ENCODE measurements around the gene INVS.
"Not testable (repeated sequence)": the region's sequence is repeated elsewhere in the genome, so short reads cannot be mapped to it uniquely, and the experiment has no call there.

The INVS gene, protein sequence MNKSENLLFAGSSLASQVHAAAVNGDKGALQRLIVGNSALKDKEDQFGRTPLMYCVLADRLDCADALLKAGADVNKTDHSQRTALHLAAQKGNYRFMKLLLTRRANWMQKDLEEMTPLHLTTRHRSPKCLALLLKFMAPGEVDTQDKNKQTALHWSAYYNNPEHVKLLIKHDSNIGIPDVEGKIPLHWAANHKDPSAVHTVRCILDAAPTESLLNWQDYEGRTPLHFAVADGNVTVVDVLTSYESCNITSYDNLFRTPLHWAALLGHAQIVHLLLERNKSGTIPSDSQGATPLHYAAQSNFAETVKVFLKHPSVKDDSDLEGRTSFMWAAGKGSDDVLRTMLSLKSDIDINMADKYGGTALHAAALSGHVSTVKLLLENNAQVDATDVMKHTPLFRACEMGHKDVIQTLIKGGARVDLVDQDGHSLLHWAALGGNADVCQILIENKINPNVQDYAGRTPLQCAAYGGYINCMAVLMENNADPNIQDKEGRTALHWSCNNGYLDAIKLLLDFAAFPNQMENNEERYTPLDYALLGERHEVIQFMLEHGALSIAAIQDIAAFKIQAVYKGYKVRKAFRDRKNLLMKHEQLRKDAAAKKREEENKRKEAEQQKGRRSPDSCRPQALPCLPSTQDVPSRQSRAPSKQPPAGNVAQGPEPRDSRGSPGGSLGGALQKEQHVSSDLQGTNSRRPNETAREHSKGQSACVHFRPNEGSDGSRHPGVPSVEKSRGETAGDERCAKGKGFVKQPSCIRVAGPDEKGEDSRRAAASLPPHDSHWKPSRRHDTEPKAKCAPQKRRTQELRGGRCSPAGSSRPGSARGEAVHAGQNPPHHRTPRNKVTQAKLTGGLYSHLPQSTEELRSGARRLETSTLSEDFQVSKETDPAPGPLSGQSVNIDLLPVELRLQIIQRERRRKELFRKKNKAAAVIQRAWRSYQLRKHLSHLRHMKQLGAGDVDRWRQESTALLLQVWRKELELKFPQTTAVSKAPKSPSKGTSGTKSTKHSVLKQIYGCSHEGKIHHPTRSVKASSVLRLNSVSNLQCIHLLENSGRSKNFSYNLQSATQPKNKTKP

DNA sequence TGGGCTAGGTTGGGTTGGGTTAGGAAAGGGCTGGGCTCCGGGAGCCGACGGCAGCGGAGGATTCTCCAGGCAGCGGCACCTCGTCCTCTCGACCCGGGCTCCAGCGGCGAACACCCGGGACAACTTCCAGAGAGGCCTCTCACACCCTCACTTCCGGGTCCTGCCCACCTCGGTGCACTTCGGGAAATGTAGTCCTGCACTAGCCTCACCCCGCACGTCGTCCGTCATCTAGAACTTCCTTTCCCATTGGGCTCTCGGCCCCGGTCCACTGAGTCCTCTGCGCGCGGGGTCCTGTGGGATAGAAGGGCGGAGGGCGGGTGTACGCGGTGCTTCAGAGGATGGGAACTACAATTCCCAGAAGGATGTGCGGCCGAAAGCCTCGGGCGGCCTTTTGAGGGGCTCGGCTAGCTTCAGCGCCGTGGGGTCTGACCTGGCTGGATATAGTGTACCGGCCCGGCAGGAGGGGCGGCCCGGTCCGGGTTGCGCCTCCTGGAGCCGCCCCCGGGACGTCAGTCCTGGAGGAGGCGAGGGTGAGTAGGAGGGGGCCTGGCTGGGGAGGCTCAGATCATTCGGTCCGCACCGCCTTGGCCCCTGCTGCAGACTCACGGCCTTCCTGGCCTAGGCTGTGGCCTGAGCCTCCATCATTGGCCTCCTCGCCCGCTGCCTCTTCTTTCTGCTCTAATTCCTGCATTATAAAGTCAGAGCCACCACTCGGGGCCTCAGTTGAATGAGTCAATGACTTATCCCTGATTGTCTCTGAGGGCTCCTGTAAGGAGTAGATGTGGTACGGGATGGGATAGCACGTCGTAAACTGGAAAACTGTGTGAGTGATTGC is at the start of gene INVS, which contains the start of gene ERP44:
Gene INVS (plus strand): TSS at position 357 of the 835 bp plus-strand sequence. CDS start 5,279 bp downstream, outside the sequence.
Gene ERP44 (minus strand): TSS at position 114 of the 835 bp plus-strand sequence. CDS start 160 bp downstream, outside the sequence.
- DNase-seq = peak; percentile 82 to 100 (median 99)

DNA sequence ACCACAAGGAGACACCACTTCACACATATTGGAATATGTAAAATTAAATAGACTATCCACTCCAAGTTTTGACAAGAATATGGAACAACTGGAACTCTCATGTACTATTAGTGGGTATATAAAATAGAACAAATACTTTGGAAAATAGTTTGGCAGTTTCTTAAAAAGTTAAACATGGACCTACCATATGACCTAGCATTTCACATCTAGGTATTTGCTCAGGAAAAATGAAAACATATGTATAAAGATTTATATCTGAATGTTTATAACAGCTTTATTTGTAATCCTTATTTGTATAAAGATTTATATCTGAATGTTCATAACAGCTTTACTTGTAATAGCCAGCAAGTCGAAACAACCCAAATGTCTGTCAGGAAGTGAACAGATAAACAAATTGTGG is 49.5 kb upstream of the INVS start:
- no peak for DNase-seq

DNA sequence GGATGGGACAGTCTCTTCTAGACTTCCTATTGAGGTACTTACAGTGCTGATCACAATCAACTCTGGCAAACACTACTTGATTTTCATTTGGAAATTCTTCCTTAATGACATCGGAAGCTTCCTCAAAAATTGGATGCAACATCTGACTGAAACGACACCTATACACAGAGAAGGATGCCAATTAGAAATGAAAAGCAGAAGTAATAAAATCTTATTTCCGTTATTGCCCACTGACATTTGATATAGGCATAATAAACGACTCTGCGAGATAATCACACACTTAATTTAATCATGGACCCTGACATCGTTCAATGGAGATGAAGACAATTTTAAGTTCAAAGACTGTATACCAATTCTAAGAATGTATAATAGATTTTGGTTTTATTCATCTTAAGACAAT is 46.7 kb upstream of the INVS start:
- DNase-seq = no peak

DNA sequence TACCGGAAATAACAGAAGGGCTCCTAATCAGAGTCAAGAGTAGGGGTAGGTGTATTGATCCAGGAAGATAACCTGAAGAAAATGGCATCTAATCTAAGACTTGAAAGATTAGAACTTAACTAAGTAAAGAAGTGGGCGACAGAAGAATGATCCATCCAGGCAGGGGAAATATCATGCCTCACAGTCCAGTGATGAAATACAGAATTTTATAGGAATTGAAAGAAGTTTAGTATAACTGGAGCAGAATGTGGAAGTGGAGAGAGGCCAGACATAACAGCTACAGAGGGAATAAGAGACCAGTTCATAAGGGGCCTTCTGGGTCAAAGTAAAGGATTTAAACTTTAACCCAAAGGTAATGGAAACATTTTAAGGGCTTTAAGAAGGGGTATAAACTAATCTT is 42.5 kb upstream of the INVS start:
- no peak for DNase-seq

DNA sequence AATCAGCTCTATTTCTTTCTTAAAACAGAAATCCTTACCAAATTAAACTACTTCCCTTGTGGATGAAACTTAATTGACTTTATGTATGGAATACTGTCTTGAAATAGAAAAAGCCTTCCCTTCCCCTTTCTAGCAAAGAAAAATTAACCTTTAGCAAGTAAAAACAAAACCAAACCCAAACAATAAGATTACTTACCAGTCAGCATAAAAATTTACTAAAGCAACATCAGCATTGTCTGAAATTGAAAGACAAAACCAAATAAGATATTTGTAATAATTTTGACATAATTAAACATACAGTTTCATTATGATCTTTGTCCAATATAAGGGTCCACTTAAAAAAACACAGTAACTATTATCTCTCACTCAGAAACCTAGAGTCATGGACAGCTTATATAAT is 41.4 kb upstream of the INVS start:
- DNase-seq = no peak

DNA sequence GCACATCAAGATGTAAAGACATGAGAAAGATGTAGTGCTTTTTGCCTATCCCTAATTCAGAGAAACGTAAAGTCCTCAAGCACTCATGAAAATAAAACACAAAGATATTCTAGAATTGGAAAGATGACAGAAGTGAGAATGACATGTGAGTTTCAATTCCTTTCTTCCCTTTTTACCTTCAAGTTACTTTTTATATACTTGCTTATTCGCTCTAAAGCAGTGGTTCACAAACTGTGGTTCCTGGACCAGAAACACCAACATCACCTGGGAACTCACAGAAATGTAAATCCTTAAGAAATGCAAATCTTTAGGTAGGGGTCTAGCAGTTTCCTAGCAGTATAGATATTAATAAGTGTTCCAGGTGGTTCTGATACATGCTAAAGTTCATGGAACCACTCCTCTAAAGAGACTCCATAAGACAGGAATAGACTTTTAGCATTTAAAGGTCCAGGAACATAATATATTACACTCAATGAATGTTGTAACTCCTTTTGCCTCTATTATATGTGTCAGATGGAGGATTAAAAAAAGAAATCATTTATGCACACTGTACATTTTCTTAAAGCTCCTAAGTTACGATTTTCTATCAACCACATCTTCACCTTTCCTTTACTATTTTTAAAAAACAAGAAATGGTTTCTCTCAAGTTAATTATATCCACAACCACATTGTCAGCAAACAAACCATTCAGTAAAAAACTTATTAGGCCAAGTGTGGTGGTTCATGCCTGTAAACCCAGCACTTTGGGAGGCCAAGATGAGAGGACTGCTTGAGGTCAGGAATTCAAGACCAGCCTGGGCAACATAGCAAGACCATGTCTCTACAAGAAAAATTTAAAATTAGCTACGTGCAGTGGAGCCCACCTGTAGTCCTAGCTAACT is 40.1 kb upstream of the INVS start:
- DNase-seq = no peak

DNA sequence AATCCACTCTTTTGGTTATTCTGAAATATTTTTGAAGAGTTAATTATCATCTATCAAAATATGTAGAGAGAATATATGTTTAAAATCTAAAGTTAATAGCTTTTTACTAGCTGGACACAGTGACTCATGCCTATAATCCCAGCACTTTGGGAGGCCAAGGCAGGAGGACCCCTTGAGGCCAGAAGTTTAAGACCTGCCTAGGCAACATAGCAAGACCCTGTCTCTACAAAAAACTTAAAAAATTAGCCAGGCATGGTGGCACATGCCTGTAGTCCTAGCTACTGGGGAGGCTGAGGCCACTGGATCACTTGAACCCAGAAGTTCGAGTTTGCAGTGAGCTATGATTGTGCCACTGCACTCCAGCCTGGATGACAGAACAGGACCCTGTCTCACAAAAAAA is 36.4 kb upstream of the INVS start:
- DNase-seq = not testable (repeated sequence)

DNA sequence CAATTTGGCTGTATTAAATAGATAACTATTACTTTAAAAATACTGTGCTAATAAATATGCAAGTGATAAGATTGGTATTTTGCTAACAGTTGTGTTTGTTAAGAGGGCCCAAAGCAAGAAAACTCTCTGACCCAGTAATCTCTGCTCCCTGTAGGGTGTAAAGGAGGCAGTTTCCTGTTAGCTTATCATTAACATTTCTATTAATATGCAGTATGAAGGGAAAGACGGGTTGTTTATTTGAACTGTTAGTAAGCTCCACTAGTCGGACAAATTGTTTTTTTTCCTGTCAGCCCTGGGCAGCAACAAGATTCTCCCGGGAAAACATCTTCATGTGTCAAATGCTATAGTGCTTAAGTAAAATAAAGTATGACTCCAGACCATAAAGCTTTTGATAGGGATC is 35.9 kb upstream of the INVS start:
- DNase-seq = no peak

DNA sequence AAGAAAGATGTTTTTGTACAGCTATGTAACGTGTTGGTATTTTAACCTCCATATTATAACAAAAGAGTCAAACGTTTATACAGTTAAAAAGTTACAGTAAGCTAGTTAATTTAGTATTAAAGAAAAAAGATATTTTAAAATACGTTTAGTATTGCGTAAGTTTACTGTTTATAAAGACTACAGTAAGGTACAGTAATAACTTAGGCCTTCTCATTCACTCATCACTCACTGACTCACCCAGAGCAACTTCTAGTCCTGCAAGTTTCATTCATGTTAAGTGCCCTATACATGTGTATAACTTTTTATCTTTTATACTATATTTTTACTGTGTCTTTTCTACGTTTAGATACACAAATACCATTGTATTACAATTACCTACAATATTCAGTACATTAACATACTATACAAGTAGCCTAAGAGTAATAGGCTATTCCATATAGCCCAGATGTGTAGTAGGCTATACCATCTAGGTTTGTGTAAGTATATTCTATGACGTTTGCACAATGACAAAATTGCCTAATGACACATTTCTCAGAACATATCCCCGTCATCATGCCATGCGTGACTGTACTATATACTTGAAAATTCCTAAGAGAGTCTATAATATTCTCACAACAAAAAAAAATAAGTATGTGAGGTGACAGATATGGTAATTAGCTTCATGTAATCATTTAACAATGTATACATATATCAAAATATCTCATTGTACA is 34.0 kb upstream of the INVS start:
- no peak for DNase-seq

DNA sequence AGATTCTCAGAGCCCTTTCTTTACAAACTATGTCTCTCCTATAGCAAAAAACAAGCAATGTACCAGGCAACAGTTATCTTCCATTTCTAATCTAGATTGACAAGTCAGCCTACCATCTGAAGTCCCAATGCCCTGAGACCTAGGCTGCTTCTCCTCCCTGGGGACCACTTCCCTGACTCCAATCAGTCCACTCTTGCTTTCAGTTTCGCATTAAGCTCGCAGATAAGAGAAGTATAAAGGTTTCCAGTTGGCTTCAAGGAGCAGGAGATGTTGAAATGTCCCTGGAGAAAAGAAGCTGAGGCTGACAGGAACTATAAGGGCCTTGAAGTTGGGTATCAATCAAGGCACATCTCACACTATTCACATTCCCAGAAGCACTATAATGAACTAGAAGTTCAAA is 32.5 kb upstream of the INVS start:
- no peak for DNase-seq

DNA sequence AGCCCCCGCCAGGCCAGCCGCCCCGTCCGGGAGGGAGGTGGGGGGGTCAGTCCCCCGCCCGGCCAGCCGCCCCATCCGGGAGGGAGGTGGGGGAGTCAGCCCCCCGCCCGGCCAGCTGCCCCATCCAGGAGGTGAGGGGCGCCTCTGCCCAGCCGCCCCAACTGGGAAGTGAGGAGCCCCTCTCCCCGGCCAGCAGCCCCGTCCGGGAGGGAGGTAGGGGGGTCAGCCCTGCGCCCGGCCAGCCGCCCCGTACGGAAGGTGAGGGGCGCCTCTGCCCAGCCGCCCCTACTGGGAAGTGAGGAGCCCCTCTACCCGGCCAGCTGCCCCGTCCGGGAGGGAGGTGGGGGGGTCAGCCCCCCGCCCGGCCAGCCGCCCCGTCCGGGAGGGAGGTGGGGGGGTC is 31.1 kb upstream of the INVS start:
- not testable (repeated sequence) for DNase-seq

DNA sequence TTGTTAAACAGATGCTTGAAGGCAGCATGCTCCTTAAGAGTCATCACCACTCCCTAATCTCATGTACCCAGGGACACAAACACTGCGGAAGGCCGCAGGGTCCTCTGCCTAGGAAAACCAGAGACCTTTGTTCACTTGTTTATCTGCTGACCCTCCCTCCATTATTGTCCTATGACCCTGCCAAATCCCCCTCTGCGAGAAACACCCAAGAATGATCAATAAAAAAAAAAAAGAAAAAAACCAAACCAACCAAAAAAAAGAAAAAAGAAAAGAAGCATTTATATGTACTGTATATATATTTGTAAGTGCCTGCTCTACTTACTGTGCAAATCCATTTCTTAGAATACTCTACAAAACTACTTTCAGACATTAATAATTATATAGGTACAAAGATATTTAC is 30.0 kb upstream of the INVS start:
- not testable (repeated sequence) for DNase-seq

DNA sequence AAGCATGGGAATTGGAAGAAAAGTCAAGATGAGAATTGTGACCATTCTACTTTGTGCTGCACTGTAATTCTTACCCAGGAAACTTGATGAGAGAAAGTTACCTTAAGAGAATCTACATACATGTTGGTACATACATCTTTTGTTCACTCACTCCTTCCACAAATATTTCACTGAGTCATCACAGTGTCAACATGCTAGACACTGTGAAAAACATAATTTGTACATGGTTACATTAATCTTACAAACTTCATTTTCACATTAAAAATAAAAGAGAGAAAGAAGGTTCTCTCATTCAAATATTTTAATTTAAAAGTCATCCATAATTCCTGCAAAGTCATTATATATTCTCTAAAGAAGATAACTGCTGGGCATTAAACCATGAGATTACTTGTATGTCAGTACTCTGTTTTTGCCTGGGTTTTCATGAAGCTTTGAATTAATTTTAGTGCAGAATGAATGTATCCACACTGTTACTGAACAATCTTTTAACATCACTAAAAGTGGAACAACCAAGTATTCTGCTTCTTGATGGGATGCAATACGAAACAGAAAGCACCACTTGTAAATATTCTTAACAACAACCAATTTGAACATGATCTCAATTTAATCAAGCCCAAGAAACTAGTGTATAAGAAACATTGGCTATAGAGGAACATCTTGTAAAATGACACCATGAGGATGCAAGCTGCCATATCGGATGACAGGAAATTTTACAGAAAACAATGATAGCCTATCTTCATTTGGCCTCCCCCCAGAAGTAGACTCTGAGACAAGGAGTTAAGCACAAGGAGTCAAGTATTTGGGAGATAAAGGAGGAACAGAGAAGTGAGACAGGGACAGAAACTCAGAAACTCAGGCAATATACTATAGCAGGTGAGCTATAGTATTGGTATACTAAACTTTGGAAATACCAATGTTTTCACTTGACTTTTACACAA is 28.7 kb upstream of the INVS start:
- no peak for DNase-seq

DNA sequence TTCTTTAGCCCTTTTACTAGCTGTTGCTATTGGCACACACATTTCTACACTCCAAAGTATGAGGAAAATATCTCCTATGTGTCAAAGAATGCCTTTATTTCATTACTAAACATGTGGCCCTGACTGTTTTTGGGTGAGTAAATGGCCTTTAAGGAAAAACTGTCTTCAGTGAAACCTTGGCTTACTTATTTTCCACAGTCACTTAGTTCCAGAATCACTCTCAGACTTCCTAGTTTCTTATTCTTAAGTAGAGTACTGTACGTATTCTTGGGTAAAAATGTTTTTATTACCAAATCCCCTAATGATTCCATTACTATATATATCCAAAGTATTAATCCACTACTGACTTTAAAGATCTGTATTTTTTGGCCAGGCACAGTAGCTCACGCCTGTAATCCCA is 27.8 kb upstream of the INVS start:
- DNase-seq = no peak

DNA sequence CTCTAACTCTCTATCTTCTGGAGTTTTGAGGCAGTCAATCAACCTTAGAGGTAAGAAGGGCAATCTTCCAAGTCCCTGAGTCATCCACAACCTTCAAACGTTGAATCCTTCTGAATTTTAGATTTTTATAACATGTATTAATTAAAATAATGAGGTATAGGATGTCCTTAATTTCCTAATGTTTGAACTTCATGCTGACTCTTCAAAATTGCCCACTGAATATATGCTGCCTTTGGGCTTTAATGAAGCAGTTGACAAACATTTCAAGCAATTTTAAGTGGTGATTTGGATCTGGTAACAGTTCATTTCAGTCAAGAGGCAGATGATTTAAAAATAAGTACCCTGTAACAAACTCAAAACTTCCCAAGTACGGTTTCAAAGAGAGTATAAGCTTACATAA is 26.2 kb upstream of the INVS start:
- DNase-seq = no peak

DNA sequence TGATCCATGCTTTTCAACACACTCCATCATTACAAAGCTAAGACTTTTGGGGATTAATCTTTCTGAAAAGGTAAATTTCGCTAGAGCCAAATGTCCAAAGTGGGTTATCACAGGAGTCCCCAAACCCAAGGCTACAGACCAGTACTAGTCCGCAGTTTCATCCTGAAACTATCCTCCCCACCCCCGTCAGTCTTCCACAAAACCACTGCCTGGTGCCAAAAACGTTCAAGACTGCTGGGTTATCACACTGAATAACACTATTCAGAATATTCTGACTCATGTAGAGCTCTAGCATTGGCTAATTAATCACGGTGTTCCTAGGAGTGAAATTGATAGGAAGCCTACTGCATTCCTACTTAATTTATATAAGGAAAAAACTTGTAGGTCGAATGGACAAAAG is 24.9 kb upstream of the INVS start:
- peak in 2 of 51 donors; percentile 3 for DNase-seq

DNA sequence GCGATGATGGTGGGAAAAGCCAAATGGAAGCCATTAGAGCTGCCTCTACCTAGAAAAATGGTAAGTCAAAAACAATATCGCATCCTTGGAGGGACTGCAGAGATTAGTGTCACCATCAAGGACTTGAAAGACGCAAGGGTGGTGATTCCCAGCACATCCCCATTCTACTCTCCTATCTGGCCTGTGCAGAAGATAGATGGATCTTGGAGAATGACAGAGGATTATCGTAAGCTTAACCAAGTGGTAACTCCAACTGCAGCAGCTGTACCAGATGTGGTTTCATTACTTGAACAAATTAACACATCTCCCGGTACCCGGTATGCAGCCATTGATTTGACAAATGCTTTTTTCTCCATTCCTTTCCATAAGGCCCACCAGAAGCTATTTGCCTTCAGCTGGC is 24.1 kb upstream of the INVS start:
- no peak for DNase-seq

DNA sequence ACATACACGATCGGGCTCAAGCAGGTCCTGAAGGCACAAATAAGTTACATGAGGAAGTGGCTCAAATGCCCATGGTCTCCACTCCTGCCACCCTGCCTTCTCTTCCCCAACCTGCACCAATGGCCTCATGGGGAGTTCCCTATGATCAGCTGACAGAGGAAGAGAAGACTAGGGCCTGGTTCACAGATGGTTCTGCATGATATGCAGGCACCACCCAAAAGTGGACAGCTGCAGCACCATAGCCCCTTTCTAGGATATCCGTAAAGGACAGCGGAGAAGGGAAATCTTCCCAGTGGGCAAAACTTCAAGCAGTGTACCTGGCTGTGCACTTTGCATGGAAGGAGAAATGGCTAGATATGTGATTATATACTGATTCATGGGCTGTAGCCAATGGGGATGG is 22.8 kb upstream of the INVS start:
- DNase-seq = not testable (repeated sequence)

Measured in hypothalamus (tissue), 51 donors.